ENCODE results near the gene SMAD9. TPM values are rescaled to one million over a fixed set of nuclear protein-coding genes. Genes with fewer than 3 reads are reported as not detected.

SMAD9 gene
- total RNA-seq, 2 experiments from 2014 or later = 10.3 to 10.8 TPM

GRCh38 chr13:36879218-36879938 lies 40.7 kb downstream of the SMAD9 start:
- no peaks in the 10 kb centered on the region for H3K79me2 ChIP-seq (ENCODE audit: insufficient read depth, low read depth, low read length)
- no peaks in the 10 kb centered on the region for H3K9me3 ChIP-seq (ENCODE audit: low read length)
- H3K4me1 ChIP-seq (ENCODE audit: insufficient read depth, low read length, poor library complexity, severe bottlenecking) = peaks cover 5% of the 10 kb centered on the region
- H3K9me2 ChIP-seq (ENCODE audit: insufficient read depth, low read length) = no peaks in the 10 kb centered on the region
- H3K27ac ChIP-seq (ENCODE audit: low read depth, low read length, poor library complexity, severe bottlenecking) = no peak overlapping the region
- no peak for DNase-seq (ENCODE audit: low spot score)
- H3K36me3 ChIP-seq (ENCODE audit: insufficient read depth, low read length) = no peaks in the 10 kb centered on the region
- POLR2A ChIA-PET = interaction anchor here (2.2 kb wide), 1 partner anchor 11 kb away, joined by 6 read pairs; no protein-coding TSS in a partner anchor
- no peak overlapping the region for H3K4me2 ChIP-seq (ENCODE audit: low read length)
- BruUV-seq (replicated peaks) = no TSS peak
- no peak overlapping the region for H2AFZ ChIP-seq (ENCODE audit: low read length)
- H4K20me1 ChIP-seq (ENCODE audit: insufficient read depth, low read length) = no peaks in the 10 kb centered on the region
- H3K4me3 ChIP-seq (ENCODE audit: low read depth, low read length, poor library complexity, severe bottlenecking) = no peak overlapping the region
- CTCF ChIA-PET (ENCODE audit: unreplicated experiment) = interaction anchor here (0.6 kb wide), 1 partner anchor 47 kb away, joined by 3 read pairs; no protein-coding TSS in a partner anchor
- intact Hi-C loops (cut with micrococcal nuclease; ENCODE audit: unreplicated experiment) = no loop called here
- TF ChIP-seq EZH2phosphoT487 (IDR thresholded peaks at IDR 0.05; ENCODE audit: borderline replicate concordance, low read depth, low read length) (no peak), CTCF (conservative IDR thresholded peaks at IDR 0.05; ENCODE audit: low read length) (no peak)

GRCh38 chr13:36875961-36876360 lies 44.1 kb downstream of the SMAD9 start:
- Histone ChIP-seq H4K20me1 (ENCODE audit: insufficient read depth, low read length) (no peaks in the 10 kb centered on the region), H3K4me3 (ENCODE audit: low read depth, low read length, poor library complexity, severe bottlenecking) (no peak overlapping the region), H3K36me3 (ENCODE audit: insufficient read depth, low read length) (peaks cover 9% of the 10 kb centered on the region; the same call in 1 of the 2 replicates), H3K79me2 (ENCODE audit: insufficient read depth, low read depth, low read length) (no peaks in the 10 kb centered on the region), H3K4me2 (ENCODE audit: low read length) (no peak overlapping the region), H3K9me2 (ENCODE audit: insufficient read depth, low read length) (no peaks in the 10 kb centered on the region), H3K27ac (ENCODE audit: low read depth, low read length, poor library complexity, severe bottlenecking) (no peak overlapping the region), H3K9me3 (ENCODE audit: low read length) (no peaks in the 10 kb centered on the region), H2AFZ (ENCODE audit: low read length) (no peak overlapping the region), H3K4me1 (ENCODE audit: insufficient read depth, low read length, poor library complexity, severe bottlenecking) (no peaks in the 10 kb centered on the region)
- CTCF ChIA-PET (ENCODE audit: unreplicated experiment) = no interaction called here
- DNase-seq (ENCODE audit: low spot score) = no peak
- BruUV-seq (replicated peaks) = no TSS peak
- intact Hi-C loops (cut with micrococcal nuclease; ENCODE audit: unreplicated experiment) = no loop called here
- TF ChIP-seq CTCF (conservative IDR thresholded peaks at IDR 0.05; ENCODE audit: low read length) = no peak
- TF ChIP-seq EZH2phosphoT487 (IDR thresholded peaks at IDR 0.05; ENCODE audit: borderline replicate concordance, low read depth, low read length) = no peak
- POLR2A ChIA-PET = no interaction called here

- Histone ChIP-seq H3K79me2 (ENCODE audit: insufficient read depth, low read depth, low read length) (no peaks in the 10 kb centered on the region), H2AFZ (ENCODE audit: low read length) (no peak overlapping the region), H3K4me3 (ENCODE audit: low read depth, low read length, poor library complexity, severe bottlenecking) (no peak overlapping the region), H3K9me3 (ENCODE audit: low read length) (no peaks in the 10 kb centered on the region), H3K4me1 (ENCODE audit: insufficient read depth, low read length, poor library complexity, severe bottlenecking) (no peaks in the 10 kb centered on the region), H3K4me2 (ENCODE audit: low read length) (no peak overlapping the region), H3K36me3 (ENCODE audit: insufficient read depth, low read length) (peaks cover 9% of the 10 kb centered on the region; the same call in 1 of the 2 replicates), H3K9me2 (ENCODE audit: insufficient read depth, low read length) (no peaks in the 10 kb centered on the region), H3K27ac (ENCODE audit: low read depth, low read length, poor library complexity, severe bottlenecking) (no peak overlapping the region), H4K20me1 (ENCODE audit: insufficient read depth, low read length) (no peaks in the 10 kb centered on the region)
- intact Hi-C loops (cut with micrococcal nuclease; ENCODE audit: unreplicated experiment) = no loop called here
- ChIA-PET POLR2A (no interaction called here), CTCF (ENCODE audit: unreplicated experiment) (no interaction called here)
- DNase-seq (ENCODE audit: low spot score) = no peak
- BruUV-seq (replicated peaks) = no TSS peak
- TF ChIP-seq EZH2phosphoT487 (IDR thresholded peaks at IDR 0.05; ENCODE audit: borderline replicate concordance, low read depth, low read length) = no peak
- TF ChIP-seq CTCF (conservative IDR thresholded peaks at IDR 0.05; ENCODE audit: low read length) = no peak
Measured at GRCh38 chr13:36875431-36875830, 44.6 kb downstream of the SMAD9 start.
